GM18867 (cell line): ENCODE results near the gene PODN.

ENCODE experiments used
- ATAC-seq: cut with Tn5 transposase; IDR thresholded peaks from one replicate; pipeline ENCODE4 v1.9.1; 2021; ENCODE audit warnings: mild to moderate bottlenecking, moderate library complexity; ENCODE audit not compliant: unreplicated experiment

The PODN gene

GRCh38 chr1:53130598-53130877 is 68.5 kb downstream of the PODN start:
- ATAC-seq = no peak

GRCh38 chr1:53130878-53131589 is 69.0 kb downstream of the PODN start:
- ATAC-seq = no peak

DNA sequence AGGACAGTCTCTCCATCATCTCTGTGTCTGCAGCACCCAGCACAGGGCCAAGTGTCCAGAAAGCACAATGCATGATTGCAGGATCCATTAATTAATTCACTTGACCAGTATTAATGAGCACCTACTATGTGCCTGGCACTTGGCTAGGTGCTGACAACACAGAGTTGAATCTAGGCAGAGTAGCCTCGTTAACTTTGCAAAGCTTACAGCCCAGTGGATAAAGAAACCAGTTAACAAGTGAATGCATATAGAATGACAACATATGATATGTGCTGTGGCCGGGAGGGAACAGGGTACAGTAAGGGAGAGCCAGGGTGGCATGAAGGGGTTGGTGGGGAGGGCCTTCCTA is 69.6 kb downstream of the PODN start:
- ATAC-seq = no peak

- ATAC-seq = no peak
These were observed 70.2 kb downstream of the PODN start for GRCh38 chr1:53132176-53132575.

GRCh38 chr1:53133261-53134041 is 71.4 kb downstream of the PODN start:
- ATAC-seq = no peak

DNA sequence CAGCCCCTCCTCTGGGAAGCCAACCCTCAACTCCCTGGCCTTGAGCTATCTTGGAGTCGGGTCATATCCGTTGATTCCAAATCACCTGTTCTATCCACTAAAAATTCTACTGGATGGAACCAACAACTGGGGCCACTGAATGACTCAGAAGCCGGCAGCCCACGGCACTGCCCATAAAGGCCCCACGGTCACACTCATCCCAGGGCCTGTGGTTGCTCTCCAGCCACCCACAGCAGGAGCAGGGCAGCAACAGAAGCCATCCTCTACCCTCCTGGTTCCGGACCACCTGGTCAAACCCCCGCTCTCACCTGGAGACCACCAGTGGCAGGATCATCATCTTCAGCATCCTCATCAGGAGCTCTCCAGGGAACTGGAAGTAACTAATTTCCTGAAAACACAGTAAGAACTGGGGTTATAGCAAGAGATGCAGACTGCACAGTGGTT is 72.1 kb downstream of the PODN start:
- no peak for ATAC-seq
